HG03520 (cell line): ENCODE measurements around the gene SMAD7.

Experiments
- ATAC-seq: cut with Tn5 transposase; IDR thresholded peaks from one replicate; pipeline ENCODE4 v1.9.1; 2021; ENCODE audit warnings: mild to moderate bottlenecking, moderate library complexity; ENCODE audit not compliant: unreplicated experiment

SMAD7 gene

DNA sequence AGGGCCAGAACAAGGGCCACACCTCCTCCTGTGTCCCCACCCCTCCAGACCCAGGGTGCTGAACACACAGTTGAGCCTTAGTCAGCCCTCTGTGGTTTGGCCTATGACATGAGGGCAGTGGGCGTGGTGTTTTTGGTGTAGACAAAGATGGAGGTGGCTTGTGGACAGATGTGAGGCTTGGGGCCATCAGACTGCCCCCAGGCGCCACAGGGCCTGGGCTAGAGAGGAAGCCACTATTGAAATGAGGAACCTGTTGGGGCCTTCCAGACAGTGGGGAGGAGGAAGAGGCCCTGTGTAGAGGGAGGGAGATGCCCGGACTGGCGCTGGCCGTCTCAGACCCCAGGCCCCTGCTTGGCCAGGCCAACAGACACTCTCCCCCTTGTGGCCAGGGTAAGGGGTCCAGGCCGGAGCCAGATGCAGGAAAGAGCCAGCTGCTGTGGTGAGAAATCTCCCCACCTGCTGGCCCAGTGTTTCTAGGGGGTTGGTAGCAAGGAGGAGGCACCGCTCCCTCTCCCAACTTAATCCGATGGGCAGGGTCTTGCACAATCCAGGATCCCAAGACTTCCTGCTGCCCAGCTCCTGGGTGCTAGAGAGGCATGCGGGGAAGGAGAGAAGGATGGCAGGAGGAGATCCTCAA is 53.8 kb downstream of the SMAD7 start:
- ATAC-seq: no peak

DNA sequence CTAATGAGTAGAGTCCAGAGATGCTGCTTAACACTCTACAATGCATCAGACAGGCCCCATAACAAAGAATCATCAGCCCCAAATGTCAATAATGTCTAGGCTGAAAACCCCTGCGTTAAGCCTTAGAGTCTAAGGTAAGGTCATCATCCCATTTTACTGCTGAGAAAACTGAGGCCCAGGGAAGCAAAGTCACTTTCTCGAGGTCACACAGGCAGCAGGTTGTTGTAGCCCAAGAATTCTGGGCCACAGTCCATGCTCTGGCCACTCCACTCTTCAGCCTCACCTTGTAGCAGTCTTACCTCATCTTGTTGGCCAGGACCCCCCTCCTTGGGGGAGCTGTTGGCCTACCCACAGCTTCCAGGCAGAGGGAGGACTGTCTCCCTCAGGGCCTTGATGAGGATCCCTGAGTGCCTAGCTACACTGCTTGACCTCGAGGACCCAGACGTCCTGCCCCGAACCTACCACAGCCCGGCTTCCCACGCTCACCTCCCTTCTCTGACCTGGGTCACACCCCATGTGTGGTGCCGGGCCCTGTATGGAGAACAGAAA is 54.4 kb downstream of the SMAD7 start:
- no peak for ATAC-seq

DNA sequence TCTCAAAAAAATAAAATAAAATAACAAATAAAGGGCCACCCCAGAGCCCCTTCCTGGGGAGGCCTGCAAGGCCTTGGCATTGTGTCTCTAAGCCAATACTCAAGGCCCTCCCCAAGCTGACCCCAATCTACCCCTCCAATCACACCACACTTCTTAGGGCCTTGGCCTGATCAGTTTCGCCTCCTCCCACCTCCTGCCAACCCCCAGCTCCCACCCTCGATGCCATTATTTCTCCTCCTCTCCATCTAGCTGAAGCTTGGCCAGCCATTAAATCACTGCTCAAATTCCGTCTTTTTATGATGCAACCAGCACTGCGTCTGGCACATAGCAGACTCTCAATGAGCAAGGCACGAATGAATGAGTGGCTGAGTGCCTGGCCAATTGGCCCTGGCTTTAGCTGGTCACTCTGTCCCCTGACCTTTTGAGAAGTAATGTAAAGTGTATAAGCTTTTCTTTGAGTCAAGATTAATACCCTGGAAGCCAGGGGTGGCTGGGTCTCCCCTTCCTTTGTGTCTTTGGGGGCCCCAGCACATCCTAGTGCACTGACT is 55.9 kb downstream of the SMAD7 start:
- no peak for ATAC-seq

DNA sequence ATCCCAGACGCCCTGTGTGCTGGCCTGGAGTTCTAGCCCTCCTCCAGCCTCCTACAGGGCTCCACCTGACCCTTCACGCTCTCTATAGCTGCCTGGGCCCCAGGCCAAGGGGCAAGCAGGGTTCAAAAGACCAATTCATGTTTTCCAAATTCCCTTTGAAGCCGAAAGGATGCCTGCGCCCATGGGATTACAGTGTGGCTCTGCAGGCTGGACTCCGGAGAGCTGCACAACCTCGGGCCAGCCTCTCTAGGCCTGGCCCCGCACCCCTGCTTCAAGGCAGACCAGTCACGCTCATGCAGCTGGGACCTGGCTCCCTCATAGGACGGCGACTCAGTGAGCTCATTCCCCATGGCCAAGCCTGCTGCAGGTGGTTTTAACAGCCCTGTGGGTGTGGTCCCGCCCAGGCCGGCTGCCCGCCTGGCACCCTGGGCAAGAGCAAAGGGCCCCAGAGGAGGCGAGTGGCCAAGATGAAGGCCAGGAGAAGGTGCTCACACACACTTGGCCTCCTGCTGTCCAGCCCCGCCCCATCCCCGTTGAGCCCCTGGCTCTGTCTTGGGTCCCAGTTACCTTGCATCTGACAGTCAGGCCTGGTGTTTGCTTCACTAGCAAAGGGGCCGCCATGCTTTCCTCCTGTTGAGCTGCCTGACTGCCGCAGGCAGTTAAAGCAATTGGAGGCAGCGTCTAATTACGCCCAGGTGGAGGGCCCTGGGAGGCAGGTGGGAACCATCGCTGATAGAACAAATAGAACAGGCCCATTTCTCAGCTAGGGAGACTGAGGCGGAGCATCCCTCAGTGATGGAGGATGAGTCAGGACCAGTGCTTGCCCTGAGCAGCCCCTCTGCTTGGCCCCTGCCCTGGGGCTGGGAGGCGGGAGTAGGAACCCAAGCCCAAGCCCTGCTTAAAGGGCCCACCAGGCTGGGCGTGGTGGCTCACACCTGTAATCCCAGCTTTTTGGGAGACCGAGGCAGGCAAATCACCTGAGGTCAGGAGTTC is 56.9 kb downstream of the SMAD7 start:
- no peak for ATAC-seq

DNA sequence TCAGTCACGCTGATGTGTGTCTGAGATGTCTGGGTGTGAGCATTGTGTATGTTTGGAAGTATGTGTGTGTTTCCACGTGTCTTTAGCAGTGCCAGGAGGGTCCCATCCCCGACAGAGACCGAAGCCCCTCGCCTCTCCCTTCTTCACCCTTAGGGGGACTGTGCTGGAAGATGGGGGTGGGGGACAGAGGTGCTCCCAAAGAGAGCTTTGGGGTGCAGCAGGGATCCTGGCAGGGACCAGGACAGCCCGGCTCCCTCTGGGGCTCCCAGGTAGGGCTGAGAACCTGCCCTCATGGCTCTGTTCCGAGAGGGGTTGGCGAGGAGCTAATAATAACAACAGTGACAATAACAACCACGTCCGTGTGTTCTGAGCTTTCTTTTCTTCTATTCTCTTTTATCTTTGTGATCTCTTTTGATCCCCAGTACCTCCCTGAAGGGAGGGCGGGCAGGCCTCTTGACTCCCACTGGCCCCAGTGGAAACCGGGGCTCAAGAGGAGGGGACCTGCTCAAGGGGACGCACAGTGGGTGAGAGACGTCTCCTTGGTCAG is 57.6 kb downstream of the SMAD7 start:
- ATAC-seq: no peak

DNA sequence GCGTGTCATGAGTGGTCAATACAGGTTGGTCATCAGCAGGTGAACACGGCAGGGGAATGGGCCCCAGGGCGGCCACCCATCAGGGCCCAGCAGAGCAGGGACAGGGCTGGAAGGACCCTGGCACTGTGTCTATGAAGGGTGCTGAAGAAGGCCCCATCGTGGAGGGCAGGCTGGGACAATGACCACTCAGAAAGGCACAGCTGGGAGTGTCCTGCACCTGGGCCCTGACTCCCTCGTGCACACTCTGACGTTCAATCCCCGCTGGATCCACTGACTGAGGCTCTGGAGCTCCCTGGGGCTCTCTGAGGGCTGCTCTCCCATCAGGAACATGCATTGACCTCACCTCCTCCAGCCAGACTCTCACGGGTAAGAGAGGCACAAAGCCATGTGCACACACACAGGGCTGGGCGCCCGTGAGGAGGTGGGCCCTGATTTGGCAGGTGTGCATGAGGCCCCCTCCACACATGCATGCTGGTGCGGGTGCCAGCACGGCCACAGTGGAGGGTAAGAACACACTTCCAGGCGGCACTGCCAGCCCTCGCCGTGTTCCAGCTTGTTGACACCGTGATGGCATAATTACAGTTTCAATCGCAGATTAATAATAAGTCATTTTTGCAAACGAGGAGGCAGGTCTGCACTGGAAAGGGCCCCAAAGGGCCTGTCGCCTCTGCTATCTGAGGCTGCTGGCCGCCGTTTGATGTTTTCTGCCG is 58.5 kb downstream of the SMAD7 start:
- no peak for ATAC-seq

DNA sequence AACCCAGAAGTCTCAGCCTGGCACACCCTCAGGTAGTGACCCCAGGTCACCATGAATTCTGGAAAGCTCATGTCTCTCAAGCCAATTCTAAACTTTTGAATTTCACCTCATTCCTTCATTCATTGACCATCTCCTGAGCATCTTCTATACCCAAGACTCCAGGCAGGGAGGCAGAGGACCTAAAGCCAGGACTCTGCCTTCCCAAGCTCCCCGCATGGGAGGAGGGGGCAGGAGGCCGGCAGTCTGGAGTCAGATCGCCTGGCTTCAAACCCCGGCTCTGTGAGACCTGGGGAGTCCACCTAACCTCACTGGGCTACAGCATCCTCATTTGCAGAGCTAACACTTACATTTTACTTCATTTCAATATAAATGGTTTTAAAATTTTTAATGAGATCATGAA is 59.0 kb downstream of the SMAD7 start:
- no peak for ATAC-seq

DNA sequence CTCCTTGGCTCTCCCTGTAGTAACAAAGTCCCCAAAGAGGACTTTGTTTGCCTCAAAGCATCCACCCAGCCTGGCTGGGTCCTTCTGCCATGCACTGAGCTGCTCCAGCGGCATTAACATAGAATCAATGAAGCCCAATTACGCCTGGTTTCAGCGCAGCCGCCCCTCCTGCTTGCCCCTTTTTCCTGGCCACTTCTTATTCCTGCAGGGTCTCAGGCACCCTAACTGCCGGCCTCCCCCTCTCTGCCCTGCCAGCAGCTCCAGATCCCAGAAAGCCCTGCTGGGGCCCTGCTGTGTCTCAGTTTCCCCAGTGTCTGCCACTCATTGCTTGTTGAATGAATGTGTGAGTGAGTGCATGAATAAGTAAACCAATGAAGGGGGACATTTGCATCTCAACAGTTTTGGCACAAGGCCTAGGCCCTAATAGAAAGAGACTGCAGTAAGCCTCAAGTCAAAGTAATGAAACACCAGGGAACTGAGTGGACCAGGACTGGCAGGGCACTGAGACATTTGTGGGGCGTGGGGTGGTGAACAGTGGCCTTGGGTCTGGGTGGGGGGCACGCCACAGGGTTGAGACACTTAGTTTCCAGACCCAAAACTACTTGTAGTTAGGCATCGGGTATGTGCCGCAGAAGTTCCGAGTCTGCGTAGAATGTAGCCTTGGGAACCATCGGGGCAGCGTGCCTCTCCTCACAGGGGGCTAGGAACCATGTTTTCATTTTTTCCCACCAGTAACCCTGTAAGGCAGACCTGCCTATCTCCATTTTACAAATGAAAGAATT is 60.6 kb downstream of the SMAD7 start:
- ATAC-seq: no peak

DNA sequence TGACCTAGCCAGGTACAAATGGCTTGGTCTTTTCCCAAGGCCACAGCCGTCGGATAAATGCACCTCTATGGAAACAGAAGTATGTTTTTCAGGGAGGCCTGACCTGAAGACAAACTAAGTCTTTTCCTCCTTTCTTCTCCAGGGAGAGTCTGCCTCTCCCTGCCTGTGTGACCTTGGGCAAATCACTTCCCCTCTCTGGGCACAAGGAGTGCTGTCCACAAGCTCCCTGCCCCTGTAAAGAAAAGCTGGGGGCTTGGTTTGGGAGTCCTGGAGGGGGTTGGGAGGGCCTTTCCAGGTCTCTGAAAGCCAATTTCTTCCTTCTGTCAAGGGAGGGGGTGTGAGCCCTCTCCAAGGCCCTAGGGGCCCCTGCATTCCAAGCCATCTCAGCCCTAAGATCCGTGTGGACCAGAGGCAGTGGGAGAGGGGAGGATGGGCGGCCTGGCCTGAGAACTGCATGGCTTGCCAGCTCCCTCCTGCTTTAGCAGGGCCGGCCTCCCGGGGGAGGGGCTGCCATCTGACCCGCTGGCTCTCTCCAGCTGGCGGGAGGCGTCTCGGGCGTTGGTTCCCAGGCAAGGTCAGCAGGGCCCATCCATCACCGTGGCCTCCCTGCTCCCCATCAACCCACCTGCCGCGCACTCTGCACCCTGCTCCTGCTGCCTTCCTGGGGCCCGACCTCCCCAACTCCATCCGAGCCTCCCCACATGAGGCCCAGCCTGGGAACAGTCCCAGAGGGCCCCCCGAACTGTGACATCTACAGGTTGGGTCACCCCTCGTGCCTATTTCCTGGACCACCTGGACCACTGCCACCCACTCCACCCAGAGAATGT is 61.4 kb downstream of the SMAD7 start:
- ATAC-seq: no peak

DNA sequence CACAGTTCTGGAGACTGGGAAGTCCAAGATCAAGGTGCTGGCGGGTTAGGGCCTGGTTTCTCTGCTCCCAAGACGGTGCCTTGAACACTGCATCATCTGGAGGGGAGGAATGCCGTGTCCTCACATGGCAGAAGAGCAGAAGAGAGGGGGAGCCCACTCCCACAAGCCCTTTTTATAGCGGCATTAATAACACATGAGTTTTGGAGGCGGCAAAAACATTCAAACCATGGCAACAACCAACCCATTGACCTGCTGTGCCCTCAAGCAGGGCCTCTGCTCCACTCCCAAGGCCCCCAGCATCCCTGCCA is 62.0 kb downstream of the SMAD7 start:
- no peak for ATAC-seq

DNA sequence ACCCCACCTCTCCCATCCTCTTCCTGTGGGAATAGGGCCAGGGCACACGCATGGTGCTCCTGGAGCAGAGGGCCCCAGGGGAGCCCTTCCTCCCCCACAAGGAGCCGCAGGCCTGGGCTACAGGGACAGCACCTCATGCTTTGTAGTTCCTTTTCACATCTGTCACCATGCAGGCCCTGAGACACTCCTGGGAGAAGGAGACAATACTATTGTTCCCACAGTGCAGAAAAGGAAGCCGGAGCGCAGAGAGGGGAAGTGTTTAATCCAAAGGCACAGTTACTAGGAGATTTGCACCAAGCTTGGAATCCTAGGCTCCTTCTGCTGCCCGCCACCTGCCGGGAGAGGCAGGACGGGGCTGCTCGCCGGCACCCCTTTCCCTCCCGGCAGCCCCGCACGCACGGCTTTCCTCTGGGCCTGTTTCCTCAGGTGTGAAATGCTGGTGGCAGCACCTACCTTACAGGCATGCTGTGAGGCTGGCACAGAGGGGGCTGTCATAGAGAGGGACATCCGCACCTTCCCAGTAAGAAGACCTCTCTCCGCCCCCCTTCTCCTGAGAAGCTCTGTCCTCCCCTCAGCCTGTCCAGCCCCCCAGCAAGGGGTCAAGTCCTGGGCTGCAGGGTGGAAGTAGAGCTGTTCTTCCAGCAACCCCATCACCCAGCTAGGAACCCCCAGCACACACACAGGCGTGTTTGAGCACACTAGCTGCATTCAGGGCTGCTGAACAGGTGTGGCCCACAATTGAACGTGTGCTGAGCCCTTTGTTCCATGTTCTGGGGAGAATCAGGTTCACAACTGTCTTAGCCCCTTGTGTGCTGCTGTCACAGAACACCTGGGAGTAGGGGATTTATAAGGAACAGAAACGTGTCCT is 62.6 kb downstream of the SMAD7 start:
- no peak for ATAC-seq

DNA sequence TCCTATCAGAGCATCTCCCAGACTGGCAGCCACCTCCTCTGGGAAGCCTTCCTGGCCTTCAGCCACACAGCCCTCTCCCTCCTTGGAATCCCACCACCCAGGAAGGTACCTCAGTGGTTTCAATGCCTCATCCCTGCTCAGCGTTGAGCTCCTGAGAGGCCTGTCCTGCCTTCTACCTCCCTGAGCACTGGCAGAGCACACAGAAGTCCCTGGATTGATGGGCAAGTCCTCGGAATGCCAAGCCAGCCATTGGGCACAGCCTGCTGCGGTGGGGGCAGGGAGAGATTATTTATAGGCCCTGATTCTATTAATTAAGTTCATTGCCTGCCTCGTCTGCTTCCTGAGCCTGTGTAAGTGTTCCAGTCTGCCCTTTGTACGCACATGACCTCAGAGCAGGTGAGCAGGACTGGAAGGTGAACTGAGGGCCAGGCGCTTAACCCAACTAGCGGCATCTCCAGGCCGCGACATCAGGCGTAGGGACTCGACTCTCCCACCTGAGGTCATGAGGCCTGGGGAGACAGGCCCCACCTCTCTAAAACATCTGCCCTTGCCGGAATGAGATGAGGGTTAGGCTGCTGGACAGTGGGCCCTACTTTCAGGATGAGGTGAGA is 63.4 kb downstream of the SMAD7 start:
- no peak for ATAC-seq

DNA sequence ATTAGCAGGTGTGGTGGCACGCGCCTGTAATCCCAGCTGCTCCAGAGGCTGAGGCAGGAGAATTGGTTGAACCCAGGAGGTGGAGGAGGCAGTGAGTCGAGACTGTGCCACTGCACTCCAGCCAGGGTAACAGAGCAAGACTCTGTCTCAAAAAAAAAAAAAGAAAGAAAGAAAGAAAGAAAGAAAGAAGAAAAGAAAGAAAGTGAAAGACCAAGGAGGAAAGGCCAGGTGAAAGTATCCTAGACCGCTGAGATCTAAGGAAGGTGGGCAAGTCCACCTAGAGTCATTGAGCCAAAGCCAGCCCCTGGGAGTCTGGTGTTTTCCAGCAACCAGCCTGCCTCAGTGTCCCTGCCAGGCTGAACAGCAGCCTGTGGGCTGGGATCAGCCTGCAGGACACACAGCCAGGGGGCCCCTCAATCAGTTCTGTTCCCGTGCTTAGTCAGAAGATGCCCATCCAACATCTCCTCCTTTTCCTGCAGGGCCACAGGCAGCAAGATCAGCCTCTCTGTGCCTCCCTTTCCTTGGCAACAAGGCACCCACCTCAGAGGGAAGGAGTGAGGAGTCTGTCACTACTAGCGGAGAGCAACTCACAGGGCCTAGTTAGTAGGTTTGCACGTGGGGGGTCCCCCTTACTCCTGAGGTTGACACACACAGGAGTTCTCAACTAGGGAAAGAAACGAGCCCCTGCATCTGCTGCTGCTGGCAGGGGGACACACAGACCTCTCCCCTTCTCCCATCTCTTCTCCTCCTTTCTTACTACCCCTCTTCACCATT is 64.1 kb downstream of the SMAD7 start:
- ATAC-seq: no peak

DNA sequence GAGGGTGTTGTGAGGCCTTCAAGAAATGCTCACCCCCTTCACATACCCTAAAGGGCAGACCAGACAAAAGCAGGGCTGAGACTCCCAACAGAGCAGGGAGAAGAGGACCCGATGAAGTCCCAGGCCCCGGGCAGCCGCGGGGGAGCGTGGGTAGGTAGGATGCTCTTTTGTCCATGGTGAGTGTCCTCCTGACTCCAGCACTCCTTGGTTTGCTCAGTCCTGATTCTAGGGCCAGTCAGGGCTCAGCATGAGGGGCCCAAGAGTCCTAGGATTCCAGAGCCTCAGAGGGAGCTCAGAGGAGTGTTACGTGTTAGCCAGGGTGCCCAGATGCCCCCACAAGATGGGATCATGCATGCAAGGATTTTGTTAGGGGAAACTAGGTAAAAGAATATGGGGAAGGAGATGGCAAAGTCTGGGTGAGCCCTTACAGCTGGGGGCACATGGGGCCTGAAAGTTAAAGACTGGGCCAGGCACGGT is 64.8 kb downstream of the SMAD7 start:
- no peak for ATAC-seq

DNA sequence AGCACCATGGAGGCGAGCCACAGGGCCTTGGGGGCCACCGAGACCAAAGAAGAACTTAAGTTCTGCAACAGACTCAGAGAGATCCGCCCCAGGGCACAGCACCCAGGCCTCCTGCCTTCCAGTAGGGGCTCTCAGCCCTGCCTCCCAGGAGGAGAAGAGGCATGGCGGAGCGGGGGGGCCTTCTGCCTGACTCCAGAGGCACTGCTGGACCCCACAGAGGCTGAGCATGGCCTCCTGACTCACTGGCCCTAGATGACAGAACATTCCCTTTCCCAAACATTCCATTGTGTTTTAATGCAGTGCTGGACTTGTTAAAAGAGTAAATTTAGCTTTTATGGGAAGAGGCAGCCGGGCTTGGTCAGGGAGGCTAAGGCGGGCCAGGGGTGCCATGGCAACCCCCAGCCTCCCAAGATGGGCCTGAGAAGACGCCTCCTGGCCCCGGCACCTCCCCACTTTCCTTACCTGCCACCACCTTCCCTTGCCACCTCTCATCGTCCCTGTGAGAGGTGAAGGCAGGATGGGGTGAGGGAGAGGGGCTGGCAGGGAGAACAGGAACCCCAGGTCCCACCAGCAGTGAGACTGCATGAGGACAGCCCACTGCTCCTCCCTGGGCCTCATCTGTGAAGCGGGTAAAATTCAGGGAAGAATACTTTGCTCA is 65.4 kb downstream of the SMAD7 start:
- ATAC-seq: no peak

DNA sequence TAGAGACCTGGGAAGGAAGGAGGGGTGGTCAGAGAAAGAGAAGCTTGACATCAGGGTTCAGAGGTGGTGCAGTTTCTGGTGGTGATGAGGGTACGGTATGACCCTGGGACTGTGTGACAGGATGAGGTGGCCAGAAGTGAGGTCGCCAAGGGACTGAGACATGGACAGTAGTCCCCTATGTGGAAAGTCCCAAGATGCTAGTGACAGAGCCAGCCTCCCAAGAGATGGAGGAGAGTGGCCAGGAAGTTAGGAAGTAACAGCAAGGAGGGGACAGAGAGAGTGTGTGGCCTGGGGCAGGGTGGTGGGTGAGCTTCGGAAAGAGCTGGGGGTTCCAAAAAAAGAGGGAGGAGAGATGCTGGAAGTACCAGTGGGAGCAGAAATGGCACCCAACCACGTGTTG is 66.0 kb downstream of the SMAD7 start:
- ATAC-seq: no peak

DNA sequence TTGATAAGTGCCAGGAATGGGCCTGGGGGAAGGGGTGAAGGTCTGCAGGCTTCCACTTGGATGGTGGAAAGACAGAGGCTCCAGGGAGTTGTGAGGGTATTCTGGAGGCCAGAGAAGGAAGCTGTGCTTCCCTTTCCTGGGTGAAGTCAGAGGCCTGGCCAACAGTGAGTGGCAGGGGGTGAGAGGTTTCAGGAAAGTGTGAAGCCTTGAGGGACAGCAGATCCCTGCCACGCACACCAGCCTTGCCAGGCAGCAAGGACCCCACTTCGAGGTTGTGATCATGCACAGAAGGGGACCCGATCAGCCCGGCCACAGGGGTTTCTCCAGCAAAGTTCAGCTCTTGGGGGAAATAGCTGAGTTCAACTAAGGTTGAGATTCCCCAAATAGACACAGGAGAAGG is 66.5 kb downstream of the SMAD7 start:
- ATAC-seq: no peak
